Panc1 (cell line): ENCODE measurements around the gene ARID2. TPM values are rescaled to one million over a fixed set of nuclear protein-coding genes. Genes with fewer than 3 reads are reported as not detected.

ENCODE experiments used
- ATAC-seq: fragments of 200-7000 bp; cut with Tn5 transposase; 2 replicates; pipeline ENCODE4 v1.9.1; 2020; ENCODE audit warnings: mild to moderate bottlenecking, moderate library complexity
- BruUV-seq: library from RNA; stranded (reverse); fragments of 400-500 nt; replicated peaks from 2 replicates; lab custom pipeline; 2021; lab: Mats Ljungman, UMichigan
- CTCF ChIA-PET: fragments of 300-600 bp; sonication (Branson Sonifier 250); formaldehyde crosslinking; loops from one replicate; lab custom pipeline; 2022; ENCODE audit warnings: antibody characterized with exemption; lab: Charles Lee
- POLR2A ChIA-PET: fragments of 300-600 bp; sonication (Branson Sonifier 250); formaldehyde crosslinking; loops from one replicate; lab custom pipeline; 2022; ENCODE audit warnings: antibody characterized with exemption; lab: Charles Lee
- DNase-seq: peaks from one replicate; pipeline ENCODE4 v3.0.0-alpha.2; 2010; ENCODE audit warnings: low read depth, low spot score
- H3K27ac ChIP-seq: 2 replicates; pipeline ENCODE4 v1.5.1; 2011; ENCODE audit warnings: mild to moderate bottlenecking, low read length, inconsistent platforms
- H3K27me3 ChIP-seq: fragments of 200-500 bp; sonication (Bioruptor generic); 2 replicates; pipeline ENCODE4 v1.6.0; 2014; ENCODE audit warnings: low read length, inconsistent platforms; ENCODE audit not compliant: control insufficient read depth, insufficient read depth
- H3K36me3 ChIP-seq: fragments of 200-500 bp; sonication (Bioruptor generic); 2 replicates; pipeline ENCODE4 v1.5.1; 2014; ENCODE audit warnings: inconsistent platforms, mild to moderate bottlenecking, low read length, moderate library complexity; ENCODE audit not compliant: control insufficient read depth, insufficient read depth
- H3K4me1 ChIP-seq: 2 replicates; pipeline ENCODE4 v1.5.1; 2011; ENCODE audit warnings: inconsistent platforms, mild to moderate bottlenecking, low read length, moderate library complexity; ENCODE audit not compliant: control insufficient read depth, insufficient read depth
- H3K4me3 ChIP-seq, 2 experiments: 2 replicates each; pipeline ENCODE4 v1.5.1; 2011 to 2012; ENCODE audit warnings: low read depth in 2 of 2, low read length in 2 of 2, mild to moderate bottlenecking in 2 of 2, inconsistent platforms in 1 of 2, moderate library complexity in 1 of 2
- H3K9me3 ChIP-seq: fragments of 200-500 bp; sonication (Bioruptor generic); 2 replicates; pipeline ENCODE4 v1.5.1; 2014; ENCODE audit warnings: low read depth, mild to moderate bottlenecking, inconsistent platforms, low read length, moderate library complexity; ENCODE audit not compliant: control insufficient read depth, insufficient read depth
- CTCF ChIP-seq: fragments of 450-650 bp; IDR thresholded peaks from 2 replicates; pipeline ENCODE4 v1.5.1; 2017; ENCODE audit warnings: mild to moderate bottlenecking
- POLR2AphosphoS5 ChIP-seq: IDR thresholded peaks from 2 replicates; pipeline ENCODE4 v1.6.1; 2012; ENCODE audit warnings: mild to moderate bottlenecking, low read depth, low read length, moderate library complexity
- REST ChIP-seq, 2 experiments: IDR thresholded peaks; 2 replicates each; pipeline ENCODE4 v1.6.1; 2011 to 2012; ENCODE audit warnings: low read depth in 2 of 2, control low read depth in 1 of 2, low read length in 1 of 2, mild to moderate bottlenecking in 1 of 2, moderate library complexity in 1 of 2; ENCODE audit not compliant: insufficient read depth in 1 of 2
- SIN3A ChIP-seq: IDR thresholded peaks from 2 replicates; pipeline ENCODE4 v1.6.1; 2012; ENCODE audit warnings: low read depth, mild to moderate bottlenecking, low read length, moderate library complexity, borderline replicate concordance; ENCODE audit not compliant: insufficient read depth
- TCF7L2 ChIP-seq: IDR thresholded peaks from 2 replicates; pipeline ENCODE4 v1.6.1; 2011; ENCODE audit warnings: mild to moderate bottlenecking, low read depth, low read length, inconsistent platforms
- in situ Hi-C: cut with HindIII; loops from 2 replicates; pipeline ENCODE4 v1.10.0; 2016; ENCODE audit warnings: low sequenced_read_pairs, low pct_unique_long_range_greater_than_20kb
- intact Hi-C: fragments of 100-400 bp; cut with micrococcal nuclease; formaldehyde crosslinking; loops from one replicate; pipeline ENCODE4 v1.10.0; 2022; ENCODE audit not compliant: unreplicated experiment
- total RNA-seq: library from RNA; stranded (reverse); gene quantifications from one replicate; pipeline ENCODE4 v1.2.1, GENCODE V29; 2021; ENCODE audit not compliant: unreplicated experiment

ARID2 gene
- total RNA-seq, 1 experiment from 2014 or later = 39.5 TPM

- H3K4me3 ChIP-seq = no peak overlapping the region
- BruUV-seq = no TSS peak
- H3K27me3 ChIP-seq = no peaks in the 10 kb centered on the region
- in situ Hi-C loops = no loop called here
- intact Hi-C loops = no loop called here
- ChIA-PET POLR2A (no interaction called here), CTCF (no interaction called here)
- TF ChIP-seq REST (IDR thresholded peaks at IDR 0.05; ENCODE audit: insufficient read depth in 1 of 2, low read depth in 2 of 2, low read length in 1 of 2) (no peak), TCF7L2 (no peak), POLR2AphosphoS5 (no peak), SIN3A (no peak), CTCF (no peak)
- no peak for DNase-seq
- ATAC-seq = no peak
- no peaks in the 10 kb centered on the region for H3K36me3 ChIP-seq
- no peaks in the 10 kb centered on the region for H3K4me1 ChIP-seq
- H3K27ac ChIP-seq = no peak overlapping the region
- no peaks in the 10 kb centered on the region for H3K9me3 ChIP-seq
Observed at GRCh38 chr12:45708901-45709300, 20.6 kb upstream of the ARID2 start.

- H3K27me3 ChIP-seq = no peaks in the 10 kb centered on the region
- no peak overlapping the region for H3K27ac ChIP-seq
- BruUV-seq = no TSS peak
- H3K9me3 ChIP-seq = no peaks in the 10 kb centered on the region
- TF ChIP-seq TCF7L2 (no peak), SIN3A (no peak), CTCF (no peak), REST (IDR thresholded peaks at IDR 0.05; ENCODE audit: insufficient read depth in 1 of 2, low read depth in 2 of 2, low read length in 1 of 2) (no peak), POLR2AphosphoS5 (no peak)
- POLR2A ChIA-PET = interaction anchor here (0.5 kb wide), 1 partner anchor 460 kb away, joined by 3 read pairs; no protein-coding TSS in a partner anchor
- CTCF ChIA-PET = no interaction called here
- intact Hi-C loops = no loop called here
- in situ Hi-C loops = no loop called here
- H3K4me1 ChIP-seq = no peaks in the 10 kb centered on the region
- DNase-seq (no peak), ATAC-seq (no peak)
- no peaks in the 10 kb centered on the region for H3K36me3 ChIP-seq
- H3K4me3 ChIP-seq = no peak overlapping the region
Observed at GRCh38 chr12:45712319-45712718, 17.2 kb upstream of the ARID2 start.
